GM23338 (cell line): ENCODE data around the gene PARVA. TPM values are rescaled to one million over a fixed set of nuclear protein-coding genes. Genes with fewer than 3 reads are reported as not detected.

Experiments
- ATAC-seq: fragments of 200-7000 bp; cut with Tn5 transposase; 3 replicates; pipeline ENCODE4 v1.9.1; 2020
- DNase-seq: peaks from one replicate; pipeline ENCODE4 v3.0.0-alpha.2; 2015; ENCODE audit warnings: low spot score
- H2AFZ ChIP-seq: fragments of 200-600 bp; sonication (generic); 2 replicates; pipeline ENCODE4 v1.8.0; 2016; ENCODE audit warnings: antibody characterized with exemption, mild to moderate bottlenecking, moderate library complexity
- H3F3A ChIP-seq: fragments of 200-600 bp; sonication (generic); replicated peaks from 2 replicates; pipeline ENCODE4 v1.8.0; 2017; ENCODE audit warnings: antibody characterized with exemption, mixed run types, low read depth
- H3K27ac ChIP-seq: fragments of 200-600 bp; sonication (generic); 2 replicates; pipeline ENCODE4 v1.6.1; 2016; ENCODE audit warnings: low read depth
- H3K27me3 ChIP-seq: fragments of 200-600 bp; sonication (generic); 2 replicates; pipeline ENCODE4 v1.8.0; 2016; ENCODE audit warnings: mild to moderate bottlenecking, mixed run types, moderate library complexity; ENCODE audit not compliant: insufficient read depth
- H3K36me3 ChIP-seq: fragments of 200-600 bp; sonication (generic); 2 replicates; pipeline ENCODE4 v1.8.0; 2016; ENCODE audit warnings: mild to moderate bottlenecking; ENCODE audit not compliant: insufficient read depth
- H3K4me1 ChIP-seq: fragments of 200-600 bp; sonication (generic); 2 replicates; pipeline ENCODE4 v1.8.0; 2016; ENCODE audit warnings: mild to moderate bottlenecking, moderate library complexity; ENCODE audit not compliant: insufficient read depth
- H3K4me2 ChIP-seq: fragments of 200-600 bp; sonication (generic); 2 replicates; pipeline ENCODE4 v1.7.1; 2017; ENCODE audit warnings: mixed run types
- H3K4me3 ChIP-seq: fragments of 200-600 bp; sonication (generic); 2 replicates; pipeline ENCODE4 v1.6.1; 2016; ENCODE audit warnings: mixed run types
- H3K79me2 ChIP-seq: fragments of 200-600 bp; sonication (generic); replicated peaks from 2 replicates; pipeline ENCODE4 v1.8.0; 2017; ENCODE audit warnings: mild to moderate bottlenecking; ENCODE audit not compliant: insufficient read depth
- H3K9me2 ChIP-seq: fragments of 200-600 bp; sonication (generic); 2 replicates; pipeline ENCODE4 v1.8.0; 2017; ENCODE audit not compliant: insufficient read depth
- H4K20me1 ChIP-seq: fragments of 200-600 bp; sonication (generic); replicated peaks from 2 replicates; pipeline ENCODE4 v1.8.0; 2017; ENCODE audit warnings: mild to moderate bottlenecking; ENCODE audit not compliant: insufficient read depth
- H3K27ac Mint-ChIP-seq: 2 replicates; pipeline ENCODE4 v1.8.0; 2020; ENCODE audit warnings: inconsistent platforms, mild to moderate bottlenecking, moderate library complexity, mixed read lengths
- H3K27me3 Mint-ChIP-seq: 3 replicates; pipeline ENCODE4 v1.8.0; 2022; ENCODE audit warnings: low read depth, mild to moderate bottlenecking, moderate library complexity, mixed read lengths, inconsistent platforms; ENCODE audit not compliant: insufficient read depth, poor library complexity
- H3K36me3 Mint-ChIP-seq: 3 replicates; pipeline ENCODE4 v1.8.0; 2021; ENCODE audit warnings: low read depth, mild to moderate bottlenecking, inconsistent platforms, moderate library complexity, mixed read lengths
- H3K4me1 Mint-ChIP-seq: 3 replicates; pipeline ENCODE4 v1.8.0; 2020; ENCODE audit warnings: mild to moderate bottlenecking, inconsistent platforms, mixed read lengths
- H3K4me3 Mint-ChIP-seq: 3 replicates; pipeline ENCODE4 v1.8.0; 2021; ENCODE audit warnings: moderate library complexity, mild to moderate bottlenecking, inconsistent platforms, mixed read lengths
- H3K9me3 Mint-ChIP-seq: 3 replicates; pipeline ENCODE4 v1.8.0; 2020; ENCODE audit warnings: moderate library complexity, mild to moderate bottlenecking, inconsistent platforms, mixed read lengths
- CTCF ChIP-seq, 2 experiments: fragments of 200-600 bp in 1 of 2; sonication (generic) in 1 of 2; conservative IDR thresholded peaks; 2 replicates each; pipeline versions ENCODE4 v1.5.1 to v1.6.1; 2016 to 2017; ENCODE audit warnings: antibody characterized with exemption in 2 of 2, low read depth in 2 of 2, mild to moderate bottlenecking in 2 of 2, moderate library complexity in 1 of 2
- ETS1 ChIP-seq: IDR thresholded peaks from 2 replicates; pipeline ENCODE4 v1.6.1; 2016; ENCODE audit warnings: antibody characterized with exemption
- EZH2 ChIP-seq: fragments of 200-600 bp; sonication (generic); IDR thresholded peaks from one replicate; pipeline ENCODE4 v1.8.0; 2017; ENCODE audit warnings: antibody characterized with exemption, mild to moderate bottlenecking, low read depth; ENCODE audit not compliant: unreplicated experiment
- POLR2AphosphoS5 ChIP-seq: IDR thresholded peaks from 2 replicates; pipeline ENCODE4 v1.6.1; 2016; ENCODE audit warnings: antibody characterized with exemption, low read depth
- REST ChIP-seq: IDR thresholded peaks from one replicate; pipeline ENCODE4 v1.6.1; 2018; ENCODE audit warnings: antibody characterized with exemption; ENCODE audit not compliant: unreplicated experiment
- STAT1 ChIP-seq: IDR thresholded peaks from one replicate; pipeline ENCODE4 v1.6.1; 2016; ENCODE audit warnings: antibody characterized with exemption; ENCODE audit not compliant: unreplicated experiment
- ZNF114 ChIP-seq: fragments of 250-450 bp; sonication (Bioruptor Pico); IDR thresholded peaks from 2 replicates; pipeline ENCODE4 v1.5.0; 2020; ENCODE audit warnings: mild to moderate bottlenecking, moderate library complexity
- ZNF331 ChIP-seq: fragments of 250-450 bp; sonication (Bioruptor Pico); IDR thresholded peaks from 2 replicates; pipeline ENCODE4 v1.5.0; 2020; ENCODE audit warnings: low read depth, mild to moderate bottlenecking, moderate library complexity
- ZNF462 ChIP-seq: fragments of 250-450 bp; sonication (Bioruptor Pico); IDR thresholded peaks from 2 replicates; pipeline ENCODE4 v1.5.0; 2020; ENCODE audit warnings: mild to moderate bottlenecking, moderate library complexity
- polyA plus RNA-seq: library from polyadenylated mRNA; unstranded; fragments of >200 nt; fragmentation: Nextera tagmentation; extraction: Ambion mirVana; gene quantifications from 2 replicates; pipeline ENCODE4 v1.2.1, GENCODE V29; 2016
- total RNA-seq: library from RNA; depleted of rRNA; stranded (reverse); fragments of >200 nt; shearing (Covaris generic); gene quantifications from 2 replicates; pipeline ENCODE4 v1.2.3, GENCODE V29; 2014

Gene PARVA
- total and polyA plus RNA-seq, 2 experiments from 2014 or later, result 5.8 to 6.9 TPM

- H3K4me1 Mint-ChIP-seq, result peaks cover 22% of the 10 kb centered on the region
- H3K27me3 Mint-ChIP-seq, result peaks cover 1% of the 10 kb centered on the region
- no peak overlapping the region for H3K4me2 ChIP-seq
- no peak overlapping the region for H2AFZ ChIP-seq
- no peak overlapping the region for H3K4me3 Mint-ChIP-seq
- no peaks in the 10 kb centered on the region for H3F3A ChIP-seq
- no peaks in the 10 kb centered on the region for H3K27me3 ChIP-seq
- DNase-seq (no peak), ATAC-seq (no peak)
- TF ChIP-seq ZNF114 (CRISPR knock-in tag) (no peak), ETS1 (no peak), EZH2 (no peak), STAT1 (no peak), POLR2AphosphoS5 (no peak), REST (no peak), CTCF (conservative IDR thresholded peaks at IDR 0.05; ENCODE audit: low read depth in 2 of 2) (no peak)
- no peak overlapping the region for H3K4me3 ChIP-seq
- H3K79me2 ChIP-seq, result no peaks in the 10 kb centered on the region
- no peak overlapping the region for H3K27ac Mint-ChIP-seq
- no peaks in the 10 kb centered on the region for H3K36me3 Mint-ChIP-seq
- H3K4me1 ChIP-seq, result peaks cover 6% of the 10 kb centered on the region; the same call in 1 of the 2 replicates
- no peaks in the 10 kb centered on the region for H4K20me1 ChIP-seq
- H3K9me2 ChIP-seq, result peaks cover 7% of the 10 kb centered on the region; the same call in 1 of the 2 replicates
- no peaks in the 10 kb centered on the region for H3K36me3 ChIP-seq
- no peaks in the 10 kb centered on the region for H3K9me3 Mint-ChIP-seq
- no peak overlapping the region for H3K27ac ChIP-seq
Measured at GRCh38 chr11:12560362-12560761, 183.0 kb downstream of the PARVA start.

GRCh38 chr11:12560861-12561260 is 183.5 kb downstream of the PARVA start:
- Histone ChIP-seq H3F3A (no peaks in the 10 kb centered on the region), H3K4me2 (no peak overlapping the region), H3K4me3 (no peak overlapping the region), H3K36me3 (no peaks in the 10 kb centered on the region), H3K9me2 (peaks cover 8% of the 10 kb centered on the region; the same call in 1 of the 2 replicates), H2AFZ (no peak overlapping the region), H3K79me2 (no peaks in the 10 kb centered on the region), H4K20me1 (no peaks in the 10 kb centered on the region), H3K4me1 (peaks cover 5% of the 10 kb centered on the region; the same call in 1 of the 2 replicates), H3K27me3 (no peaks in the 10 kb centered on the region), H3K27ac (no peak overlapping the region)
- H3K27ac Mint-ChIP-seq, result no peak overlapping the region
- H3K36me3 Mint-ChIP-seq, result no peaks in the 10 kb centered on the region
- no peak for ATAC-seq
- DNase-seq, result no peak
- H3K27me3 Mint-ChIP-seq, result peaks cover 1% of the 10 kb centered on the region
- H3K4me1 Mint-ChIP-seq, result peaks cover 19% of the 10 kb centered on the region
- H3K9me3 Mint-ChIP-seq, result no peaks in the 10 kb centered on the region
- no peak overlapping the region for H3K4me3 Mint-ChIP-seq
- TF ChIP-seq ZNF331 (CRISPR knock-in tag), result no peak
- TF ChIP-seq ZNF114 (CRISPR knock-in tag), result no peak
- no peak for TF ChIP-seq EZH2
- no peak for TF ChIP-seq STAT1
- no peak for TF ChIP-seq ZNF462
